GM18907 (cell line): ENCODE measurements around the gene TFEB.

ENCODE experiments used
- ATAC-seq: cut with Tn5 transposase; IDR thresholded peaks from one replicate; pipeline ENCODE4 v1.9.1; 2021; ENCODE audit warnings: mild to moderate bottlenecking, moderate library complexity; ENCODE audit not compliant: unreplicated experiment

TFEB gene

DNA sequence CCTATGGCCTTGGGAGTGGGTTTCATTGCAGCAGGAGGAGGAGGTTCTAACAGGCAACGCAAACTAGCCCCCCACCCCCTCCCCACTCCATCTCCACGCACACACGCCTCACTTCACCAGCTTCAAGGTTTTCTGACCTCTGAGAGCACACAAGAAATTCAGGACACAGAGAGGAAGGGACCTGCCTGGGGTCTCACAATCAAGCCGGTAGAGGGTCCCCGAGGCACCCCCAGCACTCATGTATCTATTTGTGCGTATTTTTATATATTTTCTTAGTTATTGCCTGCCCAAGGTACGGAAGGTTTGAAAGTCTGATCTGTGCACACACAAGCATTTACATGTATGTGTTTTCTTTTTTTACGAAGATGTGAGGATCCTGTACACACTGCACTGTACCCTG is 80.2 kb downstream of the TFEB start:
- no peak for ATAC-seq

DNA sequence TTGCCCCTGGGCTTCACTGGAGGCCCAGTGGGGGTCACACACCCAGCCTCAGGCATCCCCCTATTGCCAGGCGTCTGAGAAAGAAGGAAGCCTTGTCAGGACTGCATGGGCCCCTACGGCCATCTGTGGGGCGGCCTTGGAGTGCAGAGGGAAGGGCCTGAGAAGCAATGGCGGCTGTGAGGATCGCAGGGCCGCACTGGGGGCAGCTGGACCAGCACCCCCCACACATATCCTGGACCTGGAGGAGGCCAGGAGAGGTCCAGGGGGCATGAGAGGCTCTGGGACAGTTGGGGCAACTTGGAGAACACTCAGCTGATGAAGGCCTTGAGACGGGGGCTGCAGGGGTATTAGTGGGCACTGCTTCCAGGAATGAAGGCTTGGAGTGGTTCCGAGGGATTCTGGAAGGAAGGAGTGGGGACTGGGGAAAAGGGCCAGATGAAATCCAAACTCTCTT is 80.7 kb downstream of the TFEB start:
- ATAC-seq, result no peak

DNA sequence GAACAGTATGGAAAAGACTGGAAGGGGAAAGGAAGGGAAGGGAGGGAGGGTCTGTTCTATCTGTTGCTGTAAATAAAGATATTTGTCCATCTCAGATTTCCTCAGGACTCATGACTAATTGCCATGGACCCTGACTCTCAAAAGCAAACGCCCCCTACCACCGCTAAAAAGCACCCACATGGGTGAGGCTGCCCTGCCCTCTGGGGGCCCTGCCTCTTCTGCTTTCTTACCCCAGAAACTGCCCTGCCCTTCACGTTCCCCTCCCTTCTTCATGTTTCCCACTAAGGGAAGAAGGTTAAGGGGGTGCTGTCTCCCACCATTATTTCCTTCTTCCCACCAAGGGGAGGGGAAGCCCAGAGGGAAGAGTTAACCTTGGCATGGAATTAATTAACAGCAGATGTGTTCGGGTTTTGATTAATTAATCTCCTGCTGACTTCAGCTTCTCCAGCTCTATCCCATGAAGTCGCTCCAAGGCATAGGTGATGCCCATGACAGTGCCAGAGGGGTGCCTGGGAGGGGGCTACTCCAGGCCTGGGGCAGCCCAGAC is 81.2 kb downstream of the TFEB start:
- ATAC-seq, result no peak

DNA sequence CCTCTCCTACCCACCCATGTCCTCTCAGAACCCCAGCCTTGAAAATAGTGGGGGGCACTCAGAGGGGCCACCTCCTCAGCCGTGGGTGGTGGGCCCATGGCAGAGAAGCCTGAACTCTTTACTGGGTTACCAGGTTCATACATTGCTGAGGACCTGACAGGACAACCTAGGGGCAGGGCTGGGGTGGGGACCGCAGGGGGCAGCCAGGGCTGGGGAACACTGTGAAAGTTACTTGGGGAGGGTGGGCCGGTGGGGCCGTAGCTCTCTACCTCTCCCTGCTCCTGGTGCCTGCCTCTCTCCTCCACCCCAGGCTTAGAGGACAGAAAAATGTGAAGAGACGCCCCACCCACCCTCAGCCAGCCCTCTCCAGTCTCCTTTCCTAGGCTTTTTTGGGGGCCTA is 81.7 kb downstream of the TFEB start:
- no peak for ATAC-seq

DNA sequence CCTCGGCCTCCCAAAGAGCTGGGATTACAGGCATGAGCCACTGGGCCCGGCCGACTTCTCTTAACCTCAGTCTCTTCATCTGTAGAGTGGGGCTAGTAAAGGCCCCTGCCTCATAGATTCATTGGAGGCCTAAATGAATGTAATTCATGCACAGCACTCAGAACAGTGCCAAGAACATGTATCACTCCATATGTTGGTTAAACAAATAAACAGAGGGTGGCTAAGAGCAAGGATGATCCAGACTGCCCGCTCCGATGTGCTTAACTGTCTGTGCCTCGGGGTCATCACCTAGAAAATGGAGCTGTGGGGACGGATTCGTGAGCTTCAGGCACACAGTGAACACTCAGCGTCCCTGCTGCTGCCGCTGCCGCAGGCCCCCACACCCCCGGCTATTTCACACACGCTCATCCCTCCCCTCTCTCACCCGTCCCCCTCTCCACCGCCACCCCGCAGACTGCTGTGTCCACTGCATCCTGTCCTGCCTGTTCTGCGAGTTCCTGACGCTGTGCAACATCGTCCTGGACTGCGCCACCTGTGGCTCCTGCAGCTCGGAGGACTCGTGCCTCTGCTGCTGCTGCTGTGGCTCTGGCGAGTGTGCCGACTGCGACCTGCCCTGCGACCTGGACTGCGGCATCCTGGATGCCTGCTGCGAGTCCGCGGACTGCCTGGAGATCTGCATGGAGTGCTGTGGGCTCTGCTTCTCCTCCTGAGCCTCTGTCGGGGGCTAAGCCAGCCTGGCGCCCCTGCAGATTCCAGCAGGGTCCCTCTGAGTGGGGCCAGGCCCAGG is 82.3 kb downstream of the TFEB start:
- ATAC-seq, result no peak

DNA sequence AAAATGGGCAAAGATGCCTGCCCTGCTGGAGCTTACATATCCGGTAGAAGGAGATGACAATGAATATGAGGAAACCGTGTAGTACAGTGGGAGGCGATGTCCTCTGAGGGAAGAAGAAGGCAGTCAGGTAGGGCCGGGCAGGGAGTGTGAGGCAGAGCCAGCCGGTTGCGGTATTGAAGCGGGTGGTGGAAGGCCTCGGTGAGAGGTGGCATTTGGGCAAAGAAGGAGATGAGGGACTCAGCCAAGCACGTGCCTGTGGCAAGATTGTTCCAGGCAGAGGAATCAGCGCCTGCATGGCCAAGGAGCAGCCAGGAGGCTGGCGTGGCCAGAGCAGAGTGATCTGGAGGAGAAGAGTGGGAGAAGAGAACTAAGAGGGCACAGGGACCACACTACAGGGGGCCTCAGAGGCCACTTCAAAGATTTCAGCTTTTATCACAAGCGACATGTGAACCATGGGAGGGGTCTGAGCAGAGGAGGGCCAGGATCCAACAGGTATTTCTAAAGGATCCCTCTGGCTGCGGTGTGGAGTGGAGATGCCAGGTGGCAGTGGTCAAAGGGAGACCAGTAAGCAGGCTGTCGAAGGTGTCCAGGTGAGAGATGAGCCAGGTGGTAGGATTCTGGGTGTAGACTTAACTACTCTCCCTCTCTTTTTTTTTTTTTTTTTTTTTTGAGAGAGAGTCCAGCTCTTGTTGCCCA is 83.3 kb downstream of the TFEB start:
- no peak for ATAC-seq

DNA sequence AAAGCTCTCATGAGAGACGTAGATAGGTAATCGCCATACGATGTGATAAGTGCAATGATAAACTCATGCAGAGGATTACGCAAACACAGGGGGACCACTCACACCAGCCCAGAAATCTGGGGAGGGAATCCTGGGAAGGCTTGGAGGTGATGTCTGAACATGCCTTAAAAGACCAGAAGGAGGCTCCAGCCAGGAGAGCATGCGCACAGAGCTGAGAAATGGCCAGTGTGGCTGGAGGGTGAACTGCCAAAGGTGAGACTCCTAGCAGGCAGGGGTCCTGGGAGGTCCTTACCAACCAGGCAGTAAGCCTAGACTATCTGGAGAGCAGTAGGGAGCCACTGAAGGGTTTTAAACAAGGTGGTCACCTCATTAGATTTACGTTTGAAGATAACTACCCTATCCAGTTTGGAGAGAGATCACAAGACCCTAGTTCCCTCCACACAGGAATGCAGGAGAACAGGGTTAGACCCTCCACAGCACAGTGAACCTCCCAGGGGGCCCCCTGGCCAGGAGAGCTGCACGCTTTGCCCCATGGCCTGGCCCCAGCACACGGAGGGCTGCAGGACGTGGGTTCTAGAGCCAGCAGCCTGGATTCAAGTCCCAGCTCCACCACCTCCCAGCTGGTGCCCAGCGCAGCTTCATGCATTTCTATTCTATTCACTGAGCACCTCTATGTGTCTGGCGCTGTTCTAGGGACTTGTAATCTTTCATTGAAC is 84.0 kb downstream of the TFEB start:
- no peak for ATAC-seq

DNA sequence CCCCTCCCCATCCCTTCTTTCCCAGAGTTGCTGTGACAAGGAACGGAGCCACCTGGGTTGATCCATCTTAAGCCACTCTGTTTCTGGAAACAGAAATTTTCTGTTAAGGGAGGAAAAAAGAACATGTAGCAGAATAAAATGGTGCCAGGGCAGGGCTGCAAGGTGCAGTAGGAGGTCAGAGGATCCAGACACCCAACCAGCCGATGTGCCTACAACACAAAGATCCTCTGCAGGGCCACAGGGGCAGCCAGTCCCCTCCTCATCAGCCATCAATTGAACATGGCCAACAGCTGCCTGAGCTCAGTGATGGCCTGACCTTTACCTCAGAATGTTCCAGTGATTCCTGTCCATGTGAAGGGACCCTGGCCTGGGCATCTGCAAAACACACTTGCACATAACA is 85.3 kb downstream of the TFEB start:
- no peak for ATAC-seq

DNA sequence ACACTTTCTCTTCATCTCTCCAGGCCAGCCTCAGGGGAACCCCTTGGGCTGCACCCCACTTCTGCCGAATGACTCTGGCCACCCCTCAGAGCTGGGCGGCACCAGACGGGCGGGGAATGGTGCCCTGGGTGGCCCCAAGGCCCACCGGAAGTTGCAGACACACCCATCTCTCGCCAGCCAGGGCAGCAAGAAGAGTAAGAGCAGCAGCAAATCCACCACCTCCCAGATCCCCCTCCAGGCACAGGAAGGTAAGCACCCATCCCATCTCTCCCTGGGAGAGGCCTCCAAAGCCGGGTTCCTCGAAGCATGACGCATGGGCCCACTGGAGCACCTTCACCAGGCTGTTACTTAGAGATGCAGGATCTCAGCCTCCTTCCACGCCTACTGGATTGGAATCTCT is 85.8 kb downstream of the TFEB start:
- no peak for ATAC-seq

DNA sequence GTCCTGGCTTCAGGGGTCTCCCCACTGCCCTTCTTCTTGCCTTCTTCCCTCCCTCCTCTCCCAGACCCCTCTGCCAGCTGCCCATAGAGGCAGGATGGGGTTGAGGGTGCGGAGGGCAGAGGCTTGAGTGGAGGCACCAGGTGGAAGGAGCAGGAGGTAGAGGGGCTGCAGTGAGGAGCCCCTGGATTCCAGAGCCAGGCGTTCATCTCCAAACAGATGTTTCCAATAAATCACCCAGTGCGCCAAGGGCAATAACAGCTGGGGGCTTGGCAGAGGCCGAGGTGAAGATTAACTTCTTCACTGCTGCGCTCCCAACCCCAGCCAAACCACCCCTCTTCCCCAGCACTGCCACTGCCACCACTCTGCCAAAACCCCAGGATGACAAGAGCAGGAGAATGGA is 86.5 kb downstream of the TFEB start:
- ATAC-seq, result no peak

DNA sequence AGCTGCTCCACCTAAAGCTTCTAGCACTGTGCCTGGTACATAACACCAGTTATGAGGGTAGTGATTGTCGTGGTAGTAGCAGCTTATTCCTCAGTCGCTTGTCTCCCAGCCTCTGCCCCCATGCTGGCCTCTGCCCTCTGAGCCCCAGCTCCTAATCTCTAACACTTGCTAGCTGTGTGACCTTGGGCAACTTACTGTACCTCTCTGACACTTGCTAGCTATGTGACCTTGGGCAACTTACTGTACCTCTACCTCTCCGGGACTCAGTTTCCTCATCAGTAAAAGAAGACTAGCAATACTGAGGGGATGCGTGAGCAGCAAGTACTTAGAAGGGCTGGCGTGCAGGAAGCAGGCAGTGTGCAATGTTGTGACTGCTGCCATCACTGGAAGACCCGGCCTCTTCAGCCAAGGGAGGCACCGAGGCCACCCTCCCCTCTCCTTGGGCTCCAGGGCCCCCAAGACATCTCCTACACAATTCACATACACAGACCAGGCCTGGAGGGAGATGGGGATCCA is 87.3 kb downstream of the TFEB start:
- ATAC-seq, result no peak

DNA sequence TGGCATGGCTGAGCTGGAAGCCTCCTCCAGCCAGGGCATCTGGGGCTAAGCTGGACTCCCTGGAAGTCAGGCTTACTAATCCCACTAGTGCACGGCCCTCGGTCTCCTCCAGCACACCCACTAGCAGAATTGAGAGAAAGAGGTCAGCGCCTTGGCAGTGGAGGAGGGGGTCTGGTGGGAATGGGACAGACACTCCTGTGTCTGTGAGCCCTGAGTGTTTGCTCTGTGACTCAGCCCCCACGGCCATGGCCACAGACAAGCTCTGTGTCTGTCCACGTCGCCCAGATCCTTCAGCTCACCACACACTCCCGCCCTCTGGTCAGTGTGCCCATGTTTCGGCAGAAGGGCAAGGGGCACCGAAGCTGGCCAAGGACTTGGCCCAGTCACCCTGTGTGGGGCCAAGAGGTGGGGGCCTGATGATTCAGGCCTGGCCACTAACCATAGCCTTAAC is 88.3 kb downstream of the TFEB start:
- ATAC-seq, result no peak

DNA sequence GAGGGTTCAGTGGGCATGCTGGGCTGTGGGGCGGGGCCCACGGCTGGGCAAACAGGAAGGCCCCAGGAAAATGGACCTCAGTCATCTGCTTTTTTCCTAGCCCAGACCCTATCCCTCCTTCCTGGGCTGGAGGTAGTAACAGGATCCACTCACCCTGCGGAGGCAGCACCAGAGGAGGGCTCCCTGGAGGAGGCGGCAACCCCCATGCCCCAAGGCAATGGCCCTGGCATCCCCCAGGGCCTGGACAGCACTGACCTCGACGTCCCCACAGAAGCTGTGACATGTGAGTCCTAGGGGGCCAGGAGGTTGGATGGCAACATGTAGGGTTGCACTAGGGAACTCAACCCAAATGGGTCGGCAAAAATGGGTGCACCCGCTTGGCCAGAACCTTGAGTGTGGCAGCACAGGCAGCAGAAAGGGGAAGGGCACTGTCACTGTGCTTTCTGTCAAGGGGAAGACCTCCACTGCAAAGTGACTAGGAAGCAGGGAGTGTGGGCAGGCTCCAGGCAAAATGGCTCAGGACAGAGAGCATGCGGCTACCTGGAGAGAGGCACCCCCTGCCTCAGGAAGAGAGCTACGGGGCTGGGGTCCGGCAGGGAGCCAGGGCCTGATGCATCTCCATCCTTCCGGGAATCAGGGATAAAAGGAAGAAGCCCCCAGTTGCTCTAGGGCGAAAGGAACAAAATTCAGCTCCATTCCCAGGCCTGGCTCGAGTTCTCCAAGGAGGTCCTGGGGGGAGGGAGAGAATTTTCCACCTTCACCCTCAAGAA is 89.2 kb downstream of the TFEB start:
- ATAC-seq, result no peak

DNA sequence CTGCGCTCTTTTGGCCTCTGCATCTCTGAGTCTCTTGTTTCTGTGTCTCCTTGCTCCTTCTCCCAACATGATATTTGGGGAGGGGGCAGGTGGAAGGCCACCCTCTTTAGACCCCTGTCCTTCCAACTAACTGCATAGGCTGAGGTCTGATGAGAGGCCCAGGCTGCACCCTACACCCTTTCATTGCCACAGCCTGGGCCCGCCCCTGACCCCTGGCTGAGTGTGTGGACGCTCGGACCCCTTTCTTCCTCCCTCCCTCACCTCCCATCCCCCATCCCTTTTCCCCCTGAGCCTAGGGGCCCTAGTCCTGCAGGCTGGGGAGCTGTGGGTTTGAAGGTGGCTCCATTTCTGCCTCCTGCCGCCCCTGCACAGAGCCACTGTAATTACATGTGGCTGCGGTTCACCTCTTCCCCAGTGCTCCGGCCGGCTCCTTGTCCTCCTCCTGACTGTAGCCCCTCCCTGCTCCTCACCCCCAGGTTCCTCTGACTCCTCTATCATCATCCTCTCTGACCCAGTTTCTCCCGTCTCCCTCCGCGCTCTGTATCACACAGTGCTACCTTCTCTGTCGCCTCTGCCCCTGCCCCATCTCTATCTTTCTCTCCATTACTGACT is 90.3 kb downstream of the TFEB start:
- no peak for ATAC-seq

DNA sequence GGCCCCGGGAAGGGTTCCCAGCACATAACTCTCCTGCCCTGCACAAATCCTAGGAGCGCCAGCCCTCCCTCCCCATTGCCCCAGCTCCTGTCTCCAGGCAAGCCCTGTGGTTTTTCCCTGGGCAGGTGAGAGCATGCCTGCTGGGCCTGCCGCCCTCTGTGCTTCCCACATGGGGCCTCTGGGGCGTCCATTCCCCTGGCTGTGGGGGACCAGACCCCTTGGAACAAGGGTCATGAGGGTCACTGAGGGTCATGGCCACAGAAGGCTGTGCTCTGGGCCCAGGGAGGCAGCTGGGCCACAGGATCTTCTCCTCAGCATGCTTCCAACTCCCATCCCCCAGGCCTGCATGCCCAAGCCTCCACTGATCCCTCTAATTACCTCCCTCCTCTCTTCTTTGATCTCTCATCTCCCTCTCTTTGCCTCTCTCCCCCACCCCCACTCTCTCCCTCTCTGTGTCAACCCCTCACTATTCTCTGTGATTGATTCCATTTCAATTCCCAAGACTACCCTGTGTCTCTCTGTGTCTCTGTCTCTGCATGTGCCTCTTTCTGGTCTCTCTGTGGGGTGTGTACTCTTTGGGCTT is 91.0 kb downstream of the TFEB start:
- ATAC-seq, result no peak

DNA sequence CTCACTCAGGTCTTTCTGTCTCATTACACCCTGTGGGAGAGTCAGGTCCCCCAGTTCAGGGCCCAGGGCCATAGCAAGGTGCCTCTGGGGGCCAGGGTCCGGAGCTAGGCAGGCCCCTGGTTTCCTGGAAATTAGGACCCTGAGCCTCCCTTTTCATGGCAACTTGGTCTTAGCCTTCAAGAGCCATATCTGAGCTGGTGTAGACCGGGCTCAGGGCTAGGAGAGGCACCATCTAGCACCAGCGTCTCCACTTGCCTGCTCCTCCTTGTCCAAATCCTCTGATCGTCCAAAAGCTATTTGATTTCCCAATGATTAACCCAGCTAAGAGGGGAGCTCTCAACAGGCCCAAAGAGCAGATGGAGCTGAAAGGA is 91.5 kb downstream of the TFEB start:
- no peak for ATAC-seq

DNA sequence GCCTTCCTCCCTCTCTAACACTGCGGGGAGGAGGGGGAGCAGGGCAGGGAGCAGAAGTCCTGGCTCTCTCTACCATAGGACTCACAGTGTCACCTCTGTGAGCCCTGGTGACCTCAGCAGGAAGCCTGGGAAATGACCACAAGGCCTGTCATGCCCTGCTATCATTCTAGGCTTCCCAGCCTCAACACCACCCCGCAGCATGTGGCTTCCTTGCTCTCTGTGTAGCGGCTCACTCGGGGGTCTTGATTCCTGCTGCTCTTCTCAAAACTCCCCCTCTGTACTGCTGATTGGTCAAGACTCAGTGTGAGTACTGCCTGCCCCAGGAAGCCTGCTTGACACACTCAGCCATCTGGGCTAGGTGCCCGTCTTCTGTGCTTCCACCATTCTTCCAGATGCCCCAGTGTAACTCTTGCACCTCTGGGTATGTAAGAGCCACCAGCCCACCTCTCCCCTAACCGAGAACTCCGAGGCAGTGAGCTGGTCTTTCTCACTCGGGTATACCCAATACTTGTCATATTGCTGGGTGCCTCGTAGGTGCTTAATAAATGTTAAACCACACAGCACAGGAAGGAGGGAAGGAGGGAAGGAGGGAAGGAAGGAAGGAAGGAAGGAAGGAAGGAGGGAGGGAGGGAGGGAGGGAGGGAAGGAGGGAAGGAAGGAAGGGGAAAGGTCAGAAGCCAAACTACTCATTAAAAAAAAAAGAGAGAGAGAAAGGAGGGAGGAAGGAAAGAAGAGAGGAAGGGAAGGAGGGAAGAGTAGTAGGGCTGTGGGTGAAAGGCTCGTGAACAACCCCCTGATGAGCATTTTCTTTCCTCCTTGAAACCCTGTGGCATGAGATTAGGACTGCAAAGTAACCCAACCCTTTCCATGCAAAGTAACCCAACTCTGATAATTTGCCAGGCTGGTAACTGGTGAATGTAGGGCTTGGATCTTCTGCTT is 92.2 kb downstream of the TFEB start:
- no peak for ATAC-seq

DNA sequence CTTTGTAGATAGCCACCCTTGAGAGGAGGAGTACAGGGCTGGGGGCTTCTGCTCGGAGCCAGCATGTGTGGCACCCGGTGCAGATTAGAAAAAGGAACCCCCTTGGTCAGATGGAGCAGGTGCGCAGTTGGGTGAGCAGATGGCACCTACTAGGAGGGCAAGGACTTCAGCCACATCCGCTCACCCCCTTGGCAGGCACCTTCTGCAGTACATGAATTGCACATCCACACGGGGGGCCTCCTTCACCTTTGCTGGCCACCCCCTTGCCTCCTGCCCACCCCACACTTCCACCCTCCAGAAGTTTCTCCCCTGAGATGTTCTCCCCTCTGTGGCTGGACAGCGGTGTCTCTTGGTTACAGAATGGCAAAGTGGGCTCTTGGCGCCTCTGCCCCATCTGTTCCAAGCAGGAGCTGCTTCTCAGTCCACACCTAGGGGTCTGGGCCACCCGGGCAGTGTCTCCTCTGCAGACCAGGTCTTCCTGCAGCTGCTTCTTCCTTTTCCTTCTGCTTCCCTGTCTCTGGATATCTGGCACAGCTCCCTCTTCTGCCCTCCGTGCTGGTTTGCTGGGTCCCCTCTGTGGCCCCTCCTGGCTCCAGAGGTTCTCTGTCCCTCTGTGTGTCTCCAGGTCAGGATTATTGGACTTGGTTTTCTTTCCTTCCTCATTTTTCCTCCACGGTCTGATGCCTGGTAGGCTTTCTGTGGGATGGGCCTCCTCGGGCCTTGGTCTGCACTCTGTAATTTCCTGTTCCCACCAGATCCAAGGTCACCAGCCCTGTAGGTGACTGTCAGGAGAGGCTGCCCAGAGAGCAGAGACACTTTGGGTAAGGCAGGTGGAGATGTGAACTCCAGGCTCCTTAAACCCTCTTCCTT is 93.1 kb downstream of the TFEB start:
- no peak for ATAC-seq
